H1 (cell line): ENCODE data around the gene FGF2. TPM values are rescaled to one million over a fixed set of nuclear protein-coding genes. Genes with fewer than 3 reads are reported as not detected.
"Not testable (repeated sequence)": the region's sequence is repeated elsewhere in the genome, so short reads cannot be mapped to it uniquely, and the experiment has no call there.

Experiments used
- CTCF ChIA-PET: fragments of 300-600 bp; sonication (Branson Sonifier 250); formaldehyde crosslinking; loops from one replicate; lab custom pipeline; 2021; ENCODE audit not compliant: partially characterized antibody; lab: Charles Lee
- POLR2A ChIA-PET: fragments of 300-600 bp; sonication (Branson Sonifier 250); formaldehyde crosslinking; loops from one replicate; lab custom pipeline; 2021; ENCODE audit warnings: inconsistent platforms; ENCODE audit not compliant: partially characterized antibody; lab: Charles Lee
- DNase-seq, 2 experiments: peaks; one replicate each; pipeline versions ENCODE4 v3.0.0 to v3.0.0-alpha.2; 2010 to 2022; ENCODE audit warnings: low spot score in 2 of 2, low read depth in 1 of 2, mixed read lengths in 1 of 2
- FAIRE-seq: peaks from 2 replicates; lab custom pipeline; 2011; peaks lifted over from hg19 to GRCh38; lab: Jason Lieb, UNC
- H2AFZ ChIP-seq: 2 replicates; pipeline ENCODE4 v1.8.1; 2012; ENCODE audit warnings: low read length, inconsistent platforms
- H2AK5ac ChIP-seq: 2 replicates; pipeline ENCODE4 v1.6.1; 2013; ENCODE audit warnings: low read depth, low read length
- H2BK120ac ChIP-seq: replicated peaks from 2 replicates; pipeline ENCODE3; 2013; ENCODE audit warnings: low read depth, low read length, inconsistent platforms
- H2BK12ac ChIP-seq: 2 replicates; pipeline ENCODE4 v1.6.1; 2013; ENCODE audit warnings: low read depth, low read length
- H2BK15ac ChIP-seq: 2 replicates; pipeline ENCODE4 v1.6.1; 2013; ENCODE audit warnings: low read length
- H2BK20ac ChIP-seq: 2 replicates; pipeline ENCODE4 v1.6.1; 2013; ENCODE audit warnings: low read length
- H2BK5ac ChIP-seq: 2 replicates; pipeline ENCODE4 v1.6.1; 2013; ENCODE audit warnings: low read depth, low read length
- H3K14ac ChIP-seq: 2 replicates; pipeline ENCODE4 v1.6.1; 2013; ENCODE audit warnings: inconsistent platforms; ENCODE audit not compliant: insufficient read length
- H3K18ac ChIP-seq: 2 replicates; pipeline ENCODE4 v1.6.1; 2013; ENCODE audit warnings: low read length; ENCODE audit errors: extremely low read depth
- H3K23ac ChIP-seq: 2 replicates; pipeline ENCODE4 v1.6.1; 2013; ENCODE audit warnings: inconsistent platforms; ENCODE audit not compliant: insufficient read length
- H3K23me2 ChIP-seq: 2 replicates; pipeline ENCODE4 v1.6.1; 2013; ENCODE audit warnings: low read depth, low read length
- H3K27ac ChIP-seq: 2 replicates; pipeline ENCODE4 v1.6.1; 2011; ENCODE audit warnings: low read depth, low read length, inconsistent platforms
- H3K27me3 ChIP-seq, 4 experiments: replicated peaks in 1 of 4; 1 replicate in 1 of 4; 2 replicates in 3 of 4; pipeline versions ENCODE4 v1.6.1 to v1.8.1; 2011 to 2013; ENCODE audit warnings: low read length in 3 of 4, mild to moderate bottlenecking in 3 of 4, inconsistent platforms in 2 of 4, mixed read lengths in 2 of 4, moderate library complexity in 1 of 4; ENCODE audit not compliant: control insufficient read depth in 3 of 4, insufficient read depth in 3 of 4; ENCODE audit errors: extremely low read depth in 1 of 4
- H3K36me3 ChIP-seq, 4 experiments: 2 replicates each; pipeline versions ENCODE4 v1.6.1 to v1.8.1; 2011 to 2013; ENCODE audit warnings: mild to moderate bottlenecking in 4 of 4, low read length in 3 of 4, moderate library complexity in 2 of 4, control low read depth in 1 of 4, inconsistent platforms in 1 of 4; ENCODE audit not compliant: insufficient read depth in 4 of 4, control insufficient read depth in 2 of 4
- H3K4ac ChIP-seq: replicated peaks from 2 replicates; pipeline ENCODE3; 2013; ENCODE audit warnings: low read length, low read depth, mixed read lengths, inconsistent platforms; ENCODE audit not compliant: insufficient read length
- H3K4me1 ChIP-seq, 4 experiments: replicated peaks in 1 of 4; 1 replicate in 1 of 4; 2 replicates in 3 of 4; pipeline versions ENCODE4 v1.6.1 to v1.8.1; 2011 to 2013; ENCODE audit warnings: low read length in 3 of 4, inconsistent platforms in 2 of 4, mixed read lengths in 1 of 4; ENCODE audit not compliant: insufficient read depth in 4 of 4, control insufficient read depth in 3 of 4
- H3K4me2 ChIP-seq, 2 experiments: 2 replicates each; pipeline versions ENCODE4 v1.6.1 to v1.8.1; 2011 to 2013; ENCODE audit warnings: low read depth in 2 of 2, low read length in 2 of 2, control low read depth in 1 of 2, inconsistent platforms in 1 of 2, mild to moderate bottlenecking in 1 of 2; ENCODE audit not compliant: insufficient read depth in 1 of 2
- H3K4me3 ChIP-seq, 4 experiments: fragments of 200-600, 300-600 bp in 1 of 4; sonication (generic), shearing (Covaris generic), sonication (Bioruptor Twin) in 1 of 4; 2 replicates each; pipeline versions ENCODE4 v1.5.1 to v1.8.1; 2011 to 2016; ENCODE audit warnings: low read length in 4 of 4, low read depth in 3 of 4, control low read depth in 2 of 4, inconsistent platforms in 2 of 4, mild to moderate bottlenecking in 2 of 4, mixed read lengths in 1 of 4, moderate library complexity in 1 of 4; ENCODE audit not compliant: insufficient read depth in 2 of 4; ENCODE audit errors: extremely low read depth in 1 of 4
- H3K56ac ChIP-seq: replicated peaks from 2 replicates; pipeline ENCODE3; 2013; ENCODE audit warnings: low read depth, mild to moderate bottlenecking, mixed read lengths, low read length, inconsistent platforms; ENCODE audit not compliant: insufficient read length
- H3K79me1 ChIP-seq: 2 replicates; pipeline ENCODE4 v1.6.1; 2013; ENCODE audit warnings: low read depth, low read length, control low read depth
- H3K79me2 ChIP-seq, 2 experiments: 2 replicates each; pipeline versions ENCODE4 v1.6.1 to v1.8.1; 2012 to 2013; ENCODE audit warnings: low read length in 2 of 2, mild to moderate bottlenecking in 2 of 2, inconsistent platforms in 1 of 2; ENCODE audit not compliant: insufficient read depth in 2 of 2, control insufficient read depth in 1 of 2
- H3K9ac ChIP-seq, 4 experiments: replicated peaks in 1 of 4; 1 replicate in 1 of 4; 2 replicates in 3 of 4; pipeline versions ENCODE4 v1.6.1 to v1.8.1; 2011 to 2013; ENCODE audit warnings: low read depth in 3 of 4, low read length in 3 of 4, control low read depth in 2 of 4, mild to moderate bottlenecking in 2 of 4, moderate library complexity in 2 of 4, inconsistent platforms in 1 of 4; ENCODE audit errors: extremely low read depth in 1 of 4
- H3K9me3 ChIP-seq, 2 experiments: 2 replicates each; pipeline versions ENCODE4 v1.6.1 to v1.8.1; 2012 to 2013; ENCODE audit warnings: mild to moderate bottlenecking in 2 of 2, moderate library complexity in 2 of 2, control low read depth in 1 of 2, inconsistent platforms in 1 of 2, low read depth in 1 of 2, low read length in 1 of 2, mixed read lengths in 1 of 2; ENCODE audit not compliant: insufficient read depth in 2 of 2
- H4K20me1 ChIP-seq, 2 experiments: replicated peaks in 1 of 2; 2 replicates each; pipeline versions ENCODE3 to v1.8.1; 2011 to 2013; ENCODE audit warnings: inconsistent platforms in 2 of 2, low read length in 2 of 2, mild to moderate bottlenecking in 1 of 2; ENCODE audit not compliant: insufficient read depth in 2 of 2, control insufficient read depth in 1 of 2
- H4K5ac ChIP-seq: 2 replicates; pipeline ENCODE4 v1.6.1; 2013; ENCODE audit warnings: low read length, low read depth, mixed read lengths, inconsistent platforms; ENCODE audit not compliant: insufficient read length
- H4K8ac ChIP-seq: 2 replicates; pipeline ENCODE4 v1.8.0; 2013; ENCODE audit warnings: mild to moderate bottlenecking, moderate library complexity, low read length, inconsistent platforms; ENCODE audit not compliant: insufficient read depth; ENCODE audit errors: extremely low read depth
- H4K91ac ChIP-seq: replicated peaks from 2 replicates; pipeline ENCODE3; 2013; ENCODE audit warnings: low read length, mixed read lengths, inconsistent platforms; ENCODE audit not compliant: insufficient read length
- WGBS, 2 experiments: shearing (Covaris generic) in 1 of 2; methylation state at CpG; one replicate each; pipeline versions ENCODE4 v1.1.6 to v1.1.7; 2013 to 2015; ENCODE audit warnings: low lambda C conversion rate in 2 of 2, mixed read lengths in 2 of 2, inconsistent platforms in 1 of 2, low coverage in 1 of 2, missing lambda C conversion rate in 1 of 2; ENCODE audit not compliant: insufficient replicate concordance in 2 of 2, insufficient coverage in 1 of 2, insufficient read length in 1 of 2; ENCODE audit errors: extremely low coverage in 1 of 2, missing lambda C conversion rate in 1 of 2; 5-methylcytosine and 5-hydroxymethylcytosine counted together
- polyA plus RNA-seq, 7 experiments: library from polyadenylated mRNA; depleted of rRNA in 3 of 7; stranded (reverse) in 5 of 7; unstranded in 2 of 7; fragments of >200 nt in 5 of 7; fragments of 200-250 nt in 2 of 7; gene quantifications; 1 replicate in 5 of 7; 2 replicates in 1 of 7; 4 replicates in 1 of 7; pipeline versions ENCODE4 v1.2.1 to v1.2.3, GENCODE V29; 2011 to 2013; ENCODE audit warnings: missing spikeins in 2 of 7, mixed read lengths in 2 of 7
- total RNA-seq: library from RNA; stranded (reverse); fragmentation: NEBNext Ultra II Directional; extraction: Animal tissue kit (Norgen Biotek cat#: 25700); gene quantifications from 2 replicates; pipeline ENCODE4 v1.2.1, GENCODE V29; 2021

The FGF2 gene
- total and polyA plus RNA-seq, 2 of the 8 experiments (the other 6 are each of a cell fraction or from before 2014, with no cell fraction given): 23.4 to 145 TPM

DNA sequence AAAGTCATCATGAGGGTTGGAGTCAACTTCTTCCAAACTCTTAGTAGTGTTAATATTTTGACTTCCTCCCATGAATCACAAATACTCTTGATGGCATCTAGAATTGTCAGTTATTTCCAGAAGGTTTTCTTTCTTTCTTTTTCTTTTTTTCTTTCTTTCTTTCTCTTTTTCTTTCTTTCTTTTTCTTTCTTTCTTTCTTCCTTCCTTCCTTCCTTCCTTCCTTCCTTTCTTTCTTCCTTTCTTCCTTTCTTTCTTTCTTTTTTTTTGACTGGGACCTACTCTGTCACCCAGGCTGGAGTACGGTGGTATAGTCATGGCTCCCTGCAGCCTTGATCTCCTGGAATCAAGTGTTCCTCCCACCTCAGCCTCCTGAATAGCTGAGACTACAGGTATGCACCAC is 17.8 kb downstream of the FGF2 start:
- H3K4ac ChIP-seq, H2BK15ac ChIP-seq, H3K23ac ChIP-seq, H3K18ac ChIP-seq, FAIRE-seq, H3K4me3 ChIP-seq, H2AFZ ChIP-seq, H3K23me2 ChIP-seq, H3K56ac ChIP-seq, H3K27me3 ChIP-seq, H3K14ac ChIP-seq, H3K9ac ChIP-seq, DNase-seq, H4K91ac ChIP-seq, H3K4me2 ChIP-seq, H2BK5ac ChIP-seq, H3K27ac ChIP-seq, H3K9me3 ChIP-seq, H2BK20ac ChIP-seq, H4K8ac ChIP-seq, H2BK120ac ChIP-seq, H4K5ac ChIP-seq, H2AK5ac ChIP-seq, H2BK12ac ChIP-seq: not testable (repeated sequence)
- 89% methylated on average over 1 of the region's 1 CpG; no CpG with 5 or more reads in 1 of the 2 experiments for WGBS, 2 experiments
- CTCF ChIA-PET: interaction anchor here (1.3 to 2.1 kb wide), 4 partner anchors 10 to 86 kb away, joined by 3 to 12 read pairs (median 6); no protein-coding TSS in a partner anchor
- H4K20me1 ChIP-seq: peaks cover 35 to 36% of the 10 kb centered on the region in 2 experiments
- peaks cover 10% of the 10 kb centered on the region for H3K79me1 ChIP-seq
- POLR2A ChIA-PET: interaction anchor here (6.7 to 19.7 kb wide), 2 partner anchors 9 to 12 kb away, joined by 59 to 278 read pairs; partner anchors contain the start of gene FGF2
- H3K4me1 ChIP-seq: peaks cover 0 to 34% (median 15%) of the 10 kb centered on the region in 4 experiments; a peak in 5 of 7 replicates
- peaks cover 3 to 78% (median 26%) of the 10 kb centered on the region in 4 experiments; a peak in 6 of 8 replicates for H3K36me3 ChIP-seq
- peaks cover 57 to 99% of the 10 kb centered on the region in 2 experiments for H3K79me2 ChIP-seq
